A549 (cell line): Measurements from ENCODE around the gene ACO2.

Experiments
- CTCF ChIP-seq: fragments of >200 bp; sonication (Bioruptor Twin); formaldehyde crosslinking; IDR thresholded peaks from 3 replicates; pipeline ENCODE4 v1.5.1; 2016
- EHMT2 ChIP-seq: fragments of 200-600 bp; sonication (generic); IDR thresholded peaks from 2 replicates; pipeline ENCODE4 v1.6.1; 2016; ENCODE audit warnings: antibody characterized with exemption, low read depth, mild to moderate bottlenecking, moderate library complexity
- ELK1 ChIP-seq: fragments of 150-350 bp; IDR thresholded peaks from 2 replicates; pipeline ENCODE4 v1.6.1; 2014; ENCODE audit warnings: low read depth, mild to moderate bottlenecking, low read length
- HDAC2 ChIP-seq: fragments of 200-600 bp; sonication (generic); IDR thresholded peaks from 2 replicates; pipeline ENCODE4 v1.6.1; 2016
- JUNB ChIP-seq: fragments of >200 bp; sonication (Bioruptor Twin); formaldehyde crosslinking; IDR thresholded peaks from 2 replicates; pipeline ENCODE4 v1.6.1; 2016
- MAFK ChIP-seq: fragments of 450-650 bp; IDR thresholded peaks from 2 replicates; pipeline ENCODE4 v1.6.1; 2014; ENCODE audit not compliant: partially characterized antibody
- POLR2A ChIP-seq: IDR thresholded peaks from 2 replicates; pipeline ENCODE4 v1.6.1; 2012; ENCODE audit warnings: mild to moderate bottlenecking, low read length
- RAD21 ChIP-seq, 2 experiments: fragments of >200 bp in 1 of 2; sonication (Bioruptor Twin) in 1 of 2; formaldehyde crosslinking in 1 of 2; IDR thresholded peaks in 1 of 2; conservative IDR thresholded peaks in 1 of 2; 2 replicates in 1 of 2; 3 replicates in 1 of 2; pipeline ENCODE4 v1.6.1; 2012 to 2018; ENCODE audit warnings: inconsistent platforms in 1 of 2
- RNF2 ChIP-seq: fragments of 200-600 bp; sonication (generic); IDR thresholded peaks from 2 replicates; pipeline ENCODE4 v1.6.1; 2016; ENCODE audit warnings: low read depth, mild to moderate bottlenecking, antibody characterized with exemption, moderate library complexity, borderline replicate concordance
- SMC3 ChIP-seq: fragments of >200 bp; sonication (Bioruptor Twin); formaldehyde crosslinking; IDR thresholded peaks from 3 replicates; pipeline ENCODE4 v1.6.1; 2018; ENCODE audit warnings: inconsistent platforms
- TF ChIP-seq, protein P1 (sequence below): fragments of 200-600 bp; sonication (generic); IDR thresholded peaks from 2 replicates; pipeline ENCODE4 v1.6.1; 2016; ENCODE audit warnings: antibody characterized with exemption, mild to moderate bottlenecking, moderate library complexity

DNA sequence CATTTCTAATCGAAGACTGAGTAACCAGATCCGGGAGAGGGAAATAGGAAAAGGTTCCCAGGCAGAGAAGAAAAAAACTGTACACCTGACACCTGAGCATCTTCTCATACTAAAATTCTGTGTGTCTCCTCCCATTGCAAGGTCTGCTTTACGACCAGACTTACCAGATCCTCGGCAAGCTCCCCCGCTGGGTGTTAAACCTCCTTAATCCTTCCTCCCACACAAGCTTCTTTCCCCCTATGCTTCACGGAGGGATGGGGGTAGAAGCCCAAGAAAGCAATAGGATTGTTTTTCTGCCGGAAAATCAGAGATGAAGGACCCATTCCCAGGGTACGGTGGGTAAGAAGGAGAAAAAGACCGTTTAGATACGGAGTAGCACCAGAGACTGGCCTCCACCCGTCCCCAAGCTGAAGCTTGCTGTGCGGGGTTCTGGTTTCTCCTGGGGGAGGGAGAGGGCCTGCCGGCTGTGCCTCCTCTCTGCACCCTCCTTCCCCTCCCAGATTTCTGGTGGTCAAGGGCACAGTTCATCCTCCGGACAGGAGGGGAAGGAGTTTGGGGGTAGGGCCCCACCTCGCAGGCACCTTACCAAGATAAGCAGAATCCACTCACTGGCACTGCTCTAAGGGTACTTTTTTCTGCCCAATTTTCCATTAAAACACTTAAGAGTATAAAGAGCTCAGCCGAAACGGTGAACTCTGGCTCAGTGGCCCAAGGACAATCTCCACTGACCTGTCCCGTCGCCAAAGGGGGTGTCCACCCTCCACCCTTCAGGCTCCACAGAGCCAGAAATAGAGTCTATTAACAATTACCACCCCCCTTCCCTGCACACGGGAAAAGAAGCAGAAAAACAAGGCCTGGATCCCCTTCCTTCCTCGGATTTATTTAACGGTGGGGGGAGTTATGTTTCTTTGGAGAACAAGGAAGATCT is 23.5 kb upstream of the ACO2 start:
- no peak for TF ChIP-seq JUNB
- no peak for TF ChIP-seq CTCF
- TF ChIP-seq ELK1: no peak
- TF ChIP-seq RNF2: no peak
- no peak for TF ChIP-seq POLR2A
- TF ChIP-seq, protein P1, sequence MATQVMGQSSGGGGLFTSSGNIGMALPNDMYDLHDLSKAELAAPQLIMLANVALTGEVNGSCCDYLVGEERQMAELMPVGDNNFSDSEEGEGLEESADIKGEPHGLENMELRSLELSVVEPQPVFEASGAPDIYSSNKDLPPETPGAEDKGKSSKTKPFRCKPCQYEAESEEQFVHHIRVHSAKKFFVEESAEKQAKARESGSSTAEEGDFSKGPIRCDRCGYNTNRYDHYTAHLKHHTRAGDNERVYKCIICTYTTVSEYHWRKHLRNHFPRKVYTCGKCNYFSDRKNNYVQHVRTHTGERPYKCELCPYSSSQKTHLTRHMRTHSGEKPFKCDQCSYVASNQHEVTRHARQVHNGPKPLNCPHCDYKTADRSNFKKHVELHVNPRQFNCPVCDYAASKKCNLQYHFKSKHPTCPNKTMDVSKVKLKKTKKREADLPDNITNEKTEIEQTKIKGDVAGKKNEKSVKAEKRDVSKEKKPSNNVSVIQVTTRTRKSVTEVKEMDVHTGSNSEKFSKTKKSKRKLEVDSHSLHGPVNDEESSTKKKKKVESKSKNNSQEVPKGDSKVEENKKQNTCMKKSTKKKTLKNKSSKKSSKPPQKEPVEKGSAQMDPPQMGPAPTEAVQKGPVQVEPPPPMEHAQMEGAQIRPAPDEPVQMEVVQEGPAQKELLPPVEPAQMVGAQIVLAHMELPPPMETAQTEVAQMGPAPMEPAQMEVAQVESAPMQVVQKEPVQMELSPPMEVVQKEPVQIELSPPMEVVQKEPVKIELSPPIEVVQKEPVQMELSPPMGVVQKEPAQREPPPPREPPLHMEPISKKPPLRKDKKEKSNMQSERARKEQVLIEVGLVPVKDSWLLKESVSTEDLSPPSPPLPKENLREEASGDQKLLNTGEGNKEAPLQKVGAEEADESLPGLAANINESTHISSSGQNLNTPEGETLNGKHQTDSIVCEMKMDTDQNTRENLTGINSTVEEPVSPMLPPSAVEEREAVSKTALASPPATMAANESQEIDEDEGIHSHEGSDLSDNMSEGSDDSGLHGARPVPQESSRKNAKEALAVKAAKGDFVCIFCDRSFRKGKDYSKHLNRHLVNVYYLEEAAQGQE: no peak
- no peak for TF ChIP-seq HDAC2
- TF ChIP-seq MAFK: no peak
- no peak for TF ChIP-seq EHMT2
- TF ChIP-seq SMC3: no peak
- no peak for TF ChIP-seq RAD21 (conservative IDR thresholded peaks at IDR 0.05 in 1 of 2, IDR thresholded peaks at IDR 0.05 in 1 of 2)
